K562 (cell line): ENCODE measurements around the gene PPP1R14C. TPM values are rescaled to one million over a fixed set of nuclear protein-coding genes. Genes with fewer than 3 reads are reported as not detected.

Experiments
- ATAC-seq: fragments of 200-7000 bp; cut with Tn5 transposase; 3 replicates; pipeline ENCODE4 v1.9.1; 2020; ENCODE audit warnings: moderate library complexity
- BruUV-seq: library from RNA; stranded (reverse); fragments of 400-500 nt; replicated peaks from 2 replicates; lab custom pipeline; 2021; lab: Mats Ljungman, UMichigan
- CTCF ChIA-PET: fragments of 300-600 bp; formaldehyde crosslinking; extraction: SDS; loops from one replicate; lab custom pipeline; 2021; ENCODE audit warnings: low intra/inter-chr PET ratio; lab: Yijun Ruan, JAX
- POLR2A ChIA-PET: fragments of 300-600, 350-650 bp; sonication (Branson Sonifier 250); formaldehyde crosslinking; extraction: SDS; loops from one replicate; lab custom pipeline; 2021; ENCODE audit warnings: antibody characterized with exemption, inconsistent platforms; lab: Yijun Ruan, JAX
- DNase-seq, 4 experiments: peaks; one replicate each; pipeline versions ENCODE4 v3.0.0 to v3.0.0-alpha.2; 2011 to 2018; ENCODE audit warnings: low spot score in 3 of 4, mixed read lengths in 3 of 4; ENCODE audit errors: extremely low read depth in 1 of 4
- FAIRE-seq: peaks from 2 replicates; lab custom pipeline; 2011; peaks lifted over from hg19 to GRCh38; lab: Jason Lieb, UNC
- H2AFZ ChIP-seq: 2 replicates; pipeline ENCODE4 v1.6.0; 2011; ENCODE audit warnings: low read depth, low read length, control low read depth, inconsistent platforms
- H3K27ac ChIP-seq: fragments of 200-600 bp; 3 replicates; pipeline ENCODE4 v1.8.0; 2011; ENCODE audit warnings: low read depth, mild to moderate bottlenecking, control low read depth, inconsistent platforms, low read length, moderate library complexity, mixed read lengths; ENCODE audit errors: extremely low read depth
- H3K27me3 ChIP-seq, 2 experiments: fragments of 300-600 bp in 1 of 2; 2 replicates in 1 of 2; 3 replicates in 1 of 2; pipeline versions ENCODE4 v1.6.0 to v1.8.0; 2011; ENCODE audit warnings: inconsistent platforms in 2 of 2, low read length in 2 of 2, mild to moderate bottlenecking in 1 of 2, mixed read lengths in 1 of 2, moderate library complexity in 1 of 2; ENCODE audit not compliant: control insufficient read depth in 2 of 2, insufficient read depth in 2 of 2
- H3K36me3 ChIP-seq: fragments of 300-600 bp; 3 replicates; pipeline ENCODE4 v1.8.0; 2011; ENCODE audit warnings: mild to moderate bottlenecking, low read length, inconsistent platforms; ENCODE audit not compliant: control insufficient read depth, insufficient read depth
- H3K4me1 ChIP-seq, 2 experiments: fragments of 200-600 bp in 1 of 2; replicated peaks in 1 of 2; 2 replicates in 1 of 2; 3 replicates in 1 of 2; pipeline versions ENCODE4 v1.5.1 to v1.8.0; 2011; ENCODE audit warnings: inconsistent platforms in 2 of 2, low read length in 2 of 2, mild to moderate bottlenecking in 1 of 2, mixed read lengths in 1 of 2, moderate library complexity in 1 of 2; ENCODE audit not compliant: control insufficient read depth in 2 of 2, insufficient read depth in 2 of 2
- H3K4me2 ChIP-seq: 2 replicates; pipeline ENCODE4 v1.6.1; 2011; ENCODE audit warnings: low read length, control low read depth, inconsistent platforms, mixed read lengths; ENCODE audit not compliant: insufficient read depth
- H3K4me3 ChIP-seq: fragments of 200-600 bp; sonication (generic), shearing (Covaris generic); 2 replicates; pipeline ENCODE4 v1.5.1; 2016; ENCODE audit warnings: control low read depth, inconsistent platforms
- H3K79me2 ChIP-seq: fragments of 200-600 bp; 3 replicates; pipeline ENCODE4 v1.8.0; 2011; ENCODE audit warnings: low read length, inconsistent platforms; ENCODE audit not compliant: control insufficient read depth, insufficient read depth
- H3K9ac ChIP-seq, 2 experiments: 2 replicates each; pipeline versions ENCODE4 v1.6.0 to v1.6.1; 2011; ENCODE audit warnings: low read depth in 2 of 2, low read length in 2 of 2, control low read depth in 1 of 2, inconsistent platforms in 1 of 2, mild to moderate bottlenecking in 1 of 2, mixed read lengths in 1 of 2; ENCODE audit not compliant: insufficient read depth in 1 of 2
- H3K9me1 ChIP-seq: one replicate; pipeline ENCODE4 v1.6.0; 2011; ENCODE audit warnings: inconsistent platforms, mild to moderate bottlenecking, low read length, moderate library complexity; ENCODE audit not compliant: control insufficient read depth, insufficient read depth
- H3K9me3 ChIP-seq: replicated peaks from 2 replicates; pipeline ENCODE4 v1.5.1; 2011; ENCODE audit warnings: low read depth, low read length, inconsistent platforms; ENCODE audit not compliant: control insufficient read depth, insufficient read depth
- H4K20me1 ChIP-seq: replicated peaks from 2 replicates; pipeline ENCODE4 v1.6.1; 2011; ENCODE audit warnings: low read length, inconsistent platforms, mixed read lengths; ENCODE audit not compliant: control insufficient read depth, insufficient read depth
- ARID4B ChIP-seq: sonication (generic); formaldehyde crosslinking; IDR thresholded peaks from 2 replicates; pipeline ENCODE4 v1.8.0; 2022; ENCODE audit warnings: mild to moderate bottlenecking, missing genetic modification reagents
- E4F1 ChIP-seq: fragments of 250-450 bp; sonication (Bioruptor Pico); IDR thresholded peaks from 2 replicates; pipeline ENCODE4 v1.5.0; 2021; ENCODE audit warnings: mild to moderate bottlenecking, borderline replicate concordance
- EP400 ChIP-seq: fragments of 450-650 bp; IDR thresholded peaks from 2 replicates; pipeline ENCODE4 v1.6.1; 2017; ENCODE audit warnings: antibody characterized with exemption, mild to moderate bottlenecking, moderate library complexity
- ETV1 ChIP-seq: fragments of 450-650 bp; conservative IDR thresholded peaks from 2 replicates; pipeline ENCODE4 v1.6.1; 2016; ENCODE audit warnings: missing genetic modification characterization, control low read depth, low read depth, missing compliant biosample characterization
- GATA2 ChIP-seq: sonication (generic); formaldehyde crosslinking; IDR thresholded peaks from 2 replicates; pipeline ENCODE4 v1.4.0; 2020; ENCODE audit warnings: mild to moderate bottlenecking, missing genetic modification reagents
- NUFIP1 ChIP-seq: fragments of 450-650 bp; IDR thresholded peaks from 2 replicates; pipeline ENCODE4 v1.6.1; 2018; ENCODE audit not compliant: partially characterized antibody
- OTX1 ChIP-seq: fragments of 450-650 bp; formaldehyde crosslinking; IDR thresholded peaks from 2 replicates; pipeline ENCODE4 v1.4.0; 2022; ENCODE audit warnings: mild to moderate bottlenecking
- TAF7 ChIP-seq: fragments of 450-650 bp; IDR thresholded peaks from 2 replicates; pipeline ENCODE4 v1.6.1; 2016; ENCODE audit warnings: missing genetic modification characterization, missing compliant biosample characterization
- TEAD1 ChIP-seq, 2 experiments: fragments of 450-650 bp in 1 of 2; sonication (generic) in 1 of 2; formaldehyde crosslinking; IDR thresholded peaks; 2 replicates each; pipeline versions ENCODE4 v1.4.0 to v1.8.0; 2020 to 2022; ENCODE audit warnings: mild to moderate bottlenecking in 2 of 2, missing genetic modification reagents in 1 of 2
- ZKSCAN1 ChIP-seq: fragments of 150-350 bp; IDR thresholded peaks from 2 replicates; pipeline ENCODE4 v1.6.1; 2016; ENCODE audit warnings: low read depth, low read length
- ZNF124 ChIP-seq: sonication (generic); formaldehyde crosslinking; IDR thresholded peaks from 2 replicates; pipeline ENCODE4 v1.8.1; 2022; ENCODE audit warnings: missing genetic modification reagents
- ZNF316 ChIP-seq: fragments of 450-650 bp; IDR thresholded peaks from 2 replicates; pipeline ENCODE4 v1.6.1; 2016
- WGBS: fragments of 100-300 bp; shearing (Covaris generic); methylation state at CpG from one replicate; pipeline ENCODE4 v1.1.6; 2016; ENCODE audit warnings: low coverage, mixed read lengths; ENCODE audit not compliant: insufficient coverage; ENCODE audit errors: missing lambda C conversion rate; 5-methylcytosine and 5-hydroxymethylcytosine counted together
- in situ Hi-C: fragments of 300-500 bp; cut with MboI; formaldehyde crosslinking; loops from 4 replicates; pipeline ENCODE4 v1.15.0; 2018; ENCODE audit warnings: inconsistent platforms, mixed read lengths
- intact Hi-C: fragments of 100-400 bp; cut with micrococcal nuclease; formaldehyde crosslinking; loops from 2 replicates; pipeline ENCODE4 v1.14.2; 2022
- polyA plus RNA-seq, 8 experiments: library from polyadenylated mRNA; depleted of rRNA in 4 of 8; stranded (reverse) in 5 of 8; unstranded in 3 of 8; fragments of >200 nt; fragmentation: Nextera tagmentation in 2 of 8; fragmentation: Illumina TruSeq in 1 of 8; extraction: Ambion mirVana in 2 of 8; extraction: Trizol in 1 of 8; gene quantifications; 2 replicates each; pipeline versions ENCODE4 v1.2.1 to v1.2.3, GENCODE V29; 2011 to 2014; ENCODE audit warnings: inconsistent platforms in 1 of 8, missing spikeins in 1 of 8
- total RNA-seq, 7 experiments: library from RNA; depleted of rRNA in 6 of 7; stranded (reverse); fragments of >200 nt in 6 of 7; fragmentation: Illumina TruSeq in 2 of 7; extraction: Trizol in 2 of 7; gene quantifications; 2 replicates each; pipeline versions ENCODE4 v1.2.1 to v1.2.3, GENCODE V29; 2011 to 2021; ENCODE audit warnings: low replicate concordance in 1 of 7

The PPP1R14C gene
- total and polyA plus RNA-seq, 9 of the 15 experiments (the other 6 are each of a cell fraction or from before 2014, with no cell fraction given) = 4.5 to 16.6 (median 11.9) TPM

GRCh38 chr6:150195996-150196417 lies 53.2 kb downstream of the PPP1R14C start (continued):
- TF ChIP-seq OTX1 (CRISPR knock-in tag) = no peak
- no peak for TF ChIP-seq ZNF124 (CRISPR knock-in tag)
- TF ChIP-seq ZNF316 = no peak

GRCh38 chr6:150196942-150197745 lies 54.3 kb downstream of the PPP1R14C start:
- H3K4me3 ChIP-seq = no peak overlapping the region
- no TSS peak for BruUV-seq
- ATAC-seq = no peak
- H4K20me1 ChIP-seq = peaks cover 4% of the 10 kb centered on the region; the same call in 1 of the 2 replicates
- H3K27ac ChIP-seq = no peak overlapping the region
- H3K4me2 ChIP-seq = no peak overlapping the region
- H3K4me1 ChIP-seq = peaks cover 8 to 11% of the 10 kb centered on the region in 2 experiments; a peak in 4 of 5 replicates
- in situ Hi-C loops (no loop called here), intact Hi-C loops (no loop called here)
- peak overlapping the region in 1 of 2 experiments; percentile 5; a peak in 1 of 4 replicates for H3K9ac ChIP-seq
- DNase-seq = no peak
- 63% methylated on average over 16 of the region's 16 CpGs for WGBS
- H3K9me1 ChIP-seq = no peaks in the 10 kb centered on the region
- H2AFZ ChIP-seq = no peak overlapping the region
- H3K9me3 ChIP-seq = no peaks in the 10 kb centered on the region
- POLR2A ChIA-PET = interaction anchor here (0.7 to 2.5 kb wide), 2 partner anchors 11 to 16 kb away, joined by 3 to 6 read pairs; no protein-coding TSS in a partner anchor
- no peaks in the 10 kb centered on the region for H3K79me2 ChIP-seq
- no peaks in the 10 kb centered on the region for H3K27me3 ChIP-seq
- CTCF ChIA-PET = no interaction called here
- FAIRE-seq = no peak
- no peaks in the 10 kb centered on the region for H3K36me3 ChIP-seq
- TF ChIP-seq NUFIP1 (no peak), TAF7 (tag) (no peak), ZKSCAN1 (no peak), GATA2 (no peak), ARID4B (no peak), E4F1 (CRISPR knock-in tag) (no peak), TEAD1 (CRISPR knock-in tag; IDR thresholded peaks at IDR 0.05) (no peak), ETV1 (tag) (no peak), EP400 (no peak)
